GM19467 (cell line): ENCODE results near the gene SPTSSB.

Source experiments
- ATAC-seq: cut with Tn5 transposase; IDR thresholded peaks from one replicate; pipeline ENCODE4 v1.9.1; 2021; ENCODE audit warnings: mild to moderate bottlenecking, moderate library complexity; ENCODE audit not compliant: unreplicated experiment

The SPTSSB gene, protein sequence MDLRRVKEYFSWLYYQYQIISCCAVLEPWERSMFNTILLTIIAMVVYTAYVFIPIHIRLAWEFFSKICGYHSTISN

DNA sequence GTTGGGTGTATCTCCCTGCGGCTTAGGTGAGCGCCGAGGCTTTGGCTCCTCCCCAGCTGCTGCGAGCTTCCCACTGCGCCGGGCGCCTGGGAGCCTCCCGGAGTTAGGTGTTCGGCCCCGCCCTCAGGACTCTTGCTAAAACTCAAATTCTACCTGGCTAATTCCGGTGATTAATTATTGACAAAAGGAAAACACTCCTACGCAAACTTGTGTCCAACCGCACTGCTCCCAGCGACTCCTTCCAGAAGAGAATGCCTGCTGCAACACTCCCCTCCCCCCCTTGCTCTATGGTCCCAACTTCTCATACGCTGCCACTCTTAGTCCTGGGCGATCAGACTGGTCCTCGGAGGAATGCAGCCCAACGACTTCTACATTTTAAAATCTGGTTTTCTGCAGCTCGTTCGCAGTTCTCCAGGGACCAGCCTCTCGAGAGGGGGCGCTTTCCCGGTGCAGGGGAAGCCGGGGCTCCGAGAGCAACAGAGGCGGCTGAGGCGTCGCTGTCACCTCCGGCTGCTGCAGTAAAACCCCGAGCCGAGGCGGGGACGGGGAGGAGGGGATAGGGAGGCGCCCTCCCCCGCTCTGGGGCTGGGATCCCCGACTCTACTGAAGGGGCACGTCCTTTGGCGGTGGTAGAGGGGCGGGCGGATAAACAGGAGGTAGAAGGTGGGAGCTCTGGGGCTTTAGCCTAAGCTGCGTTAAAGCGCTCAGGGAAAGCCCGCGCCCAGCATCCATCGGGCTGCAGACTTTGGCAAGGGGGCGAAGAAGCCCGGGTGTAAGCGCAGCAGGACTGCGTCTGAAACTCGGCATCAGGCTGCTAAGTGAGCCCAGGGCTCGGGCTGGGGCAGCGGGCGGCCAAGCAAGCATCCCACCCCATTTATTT lies at the start of gene SPTSSB:
Gene SPTSSB (minus strand): TSS at position 77 of the 880 bp plus-strand sequence. CDS start 25,194 bp downstream, outside the sequence.
- peak; percentile 60 for ATAC-seq

DNA sequence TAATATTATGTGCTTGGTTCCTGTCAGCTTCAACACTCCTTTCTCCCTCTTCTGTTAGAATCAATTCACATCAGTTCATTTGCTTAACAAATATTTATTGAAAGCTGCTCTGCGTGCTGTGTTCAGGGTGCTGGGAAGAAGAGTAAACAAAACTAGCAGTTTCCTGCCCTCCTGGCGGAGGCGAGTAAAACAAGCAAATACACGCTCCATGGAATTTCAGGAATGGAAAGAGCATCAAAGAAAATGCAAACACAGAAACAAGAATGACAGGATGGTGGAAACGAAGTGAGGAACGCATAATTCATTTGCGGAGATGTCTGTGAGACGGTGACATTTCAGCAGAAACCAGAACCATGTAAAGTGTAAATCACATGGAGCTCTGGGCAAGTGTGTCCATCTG lies 49.4 kb upstream of the SPTSSB start:
- ATAC-seq: no peak

DNA sequence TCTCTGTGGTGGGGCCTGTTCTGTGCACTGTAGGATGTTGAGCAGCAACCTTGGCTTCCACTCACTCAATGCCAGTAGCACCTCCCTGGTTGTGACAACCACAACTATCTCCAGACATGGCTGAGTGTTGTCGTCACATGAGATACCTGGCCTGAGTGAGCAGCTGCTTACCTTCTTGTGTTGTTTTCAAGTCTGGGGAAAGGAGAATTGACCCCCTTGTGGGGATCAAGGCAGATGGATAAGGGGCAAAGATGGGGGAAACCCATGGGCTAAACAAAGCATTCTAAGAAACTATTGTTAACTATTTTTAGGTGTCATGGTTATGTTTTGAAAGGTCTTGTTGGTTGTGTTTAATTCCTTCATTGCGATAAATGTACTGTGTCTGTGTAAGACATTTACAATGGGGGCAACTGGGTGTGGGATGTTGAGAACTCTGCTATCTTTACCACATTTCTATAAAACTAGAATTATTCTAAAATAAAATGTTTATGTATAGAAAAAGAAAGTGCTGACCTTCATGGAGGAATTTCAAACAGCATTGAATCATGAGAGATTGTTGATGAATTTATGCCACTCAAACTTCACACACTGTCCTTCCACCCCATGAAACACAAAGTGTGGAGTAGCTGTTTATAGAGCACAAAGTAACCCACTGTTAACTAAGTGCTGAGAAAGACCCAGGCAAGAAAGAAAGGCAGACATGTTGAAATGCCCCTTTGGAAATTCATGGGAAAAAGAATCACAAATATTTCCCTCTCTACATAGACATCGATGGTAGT lies 48.4 kb upstream of the SPTSSB start:
- ATAC-seq: no peak

DNA sequence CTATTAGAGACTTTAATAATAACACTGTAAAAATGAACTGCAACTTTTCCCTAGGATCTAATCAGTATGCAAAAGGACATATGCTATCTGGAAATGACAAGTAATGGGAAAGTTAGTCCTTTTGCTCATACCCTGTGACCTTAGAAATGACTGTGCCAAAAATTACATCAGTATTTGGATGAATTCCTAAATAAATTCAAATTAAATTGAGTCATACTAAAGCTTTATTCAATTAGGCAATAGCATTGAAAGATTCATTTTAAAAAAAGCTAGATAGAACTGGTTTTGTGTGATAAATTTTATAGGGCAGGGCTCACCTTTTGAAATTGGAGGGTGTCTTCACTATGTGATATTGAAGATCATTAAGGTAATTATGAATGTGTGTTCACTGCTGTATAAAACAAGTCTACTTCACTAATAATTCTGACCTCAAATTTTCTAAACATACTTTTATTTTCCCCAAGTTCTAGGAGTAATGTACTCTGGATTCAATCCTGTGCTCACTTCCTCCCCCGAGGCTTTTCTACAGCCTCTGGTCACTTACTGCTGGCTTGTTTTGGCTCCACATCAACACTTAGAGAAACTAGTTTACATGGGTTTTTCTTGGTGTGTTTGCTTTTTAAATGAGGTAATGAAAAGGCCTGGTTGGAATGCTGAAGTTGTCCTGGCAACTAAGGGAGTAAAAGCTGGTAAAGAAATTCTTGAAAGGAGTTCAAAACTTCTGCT lies 44.4 kb upstream of the SPTSSB start:
- no peak for ATAC-seq

DNA sequence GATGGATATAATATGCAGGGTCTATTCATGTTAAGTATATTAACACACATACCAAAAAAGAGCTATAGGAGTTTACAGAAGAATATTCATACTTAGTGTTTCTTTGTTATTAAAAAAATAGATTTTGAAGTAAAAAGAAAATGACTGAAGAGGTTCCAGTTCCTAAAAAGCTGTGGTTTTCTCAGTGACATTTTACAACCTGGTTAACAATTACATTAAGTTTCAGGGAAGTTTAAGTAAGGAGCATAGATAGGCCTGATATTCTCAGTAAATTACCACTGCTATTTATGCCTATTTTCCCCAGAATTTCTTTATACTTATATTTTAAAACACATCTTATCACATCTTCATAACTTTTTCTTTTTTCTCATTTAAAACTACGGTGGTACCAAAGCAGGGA lies 43.6 kb upstream of the SPTSSB start:
- ATAC-seq: no peak

DNA sequence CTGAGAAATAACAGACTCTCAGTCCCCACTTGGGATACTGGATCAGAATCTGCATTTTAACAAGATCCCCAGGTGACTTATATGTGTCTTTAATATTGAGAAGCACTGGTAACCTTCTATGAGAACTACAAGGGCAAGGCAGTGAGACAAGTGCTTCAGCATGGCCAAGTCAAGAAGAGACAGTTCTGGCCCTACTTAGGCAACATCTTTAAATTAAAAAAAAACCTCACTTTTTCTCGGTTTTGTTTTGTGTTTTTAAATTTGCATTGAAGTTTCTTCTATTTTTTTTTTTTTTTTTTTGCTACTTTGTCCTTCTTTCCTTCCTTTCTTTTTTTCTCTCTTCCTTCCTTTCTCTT lies 42.5 kb upstream of the SPTSSB start:
- no peak for ATAC-seq

DNA sequence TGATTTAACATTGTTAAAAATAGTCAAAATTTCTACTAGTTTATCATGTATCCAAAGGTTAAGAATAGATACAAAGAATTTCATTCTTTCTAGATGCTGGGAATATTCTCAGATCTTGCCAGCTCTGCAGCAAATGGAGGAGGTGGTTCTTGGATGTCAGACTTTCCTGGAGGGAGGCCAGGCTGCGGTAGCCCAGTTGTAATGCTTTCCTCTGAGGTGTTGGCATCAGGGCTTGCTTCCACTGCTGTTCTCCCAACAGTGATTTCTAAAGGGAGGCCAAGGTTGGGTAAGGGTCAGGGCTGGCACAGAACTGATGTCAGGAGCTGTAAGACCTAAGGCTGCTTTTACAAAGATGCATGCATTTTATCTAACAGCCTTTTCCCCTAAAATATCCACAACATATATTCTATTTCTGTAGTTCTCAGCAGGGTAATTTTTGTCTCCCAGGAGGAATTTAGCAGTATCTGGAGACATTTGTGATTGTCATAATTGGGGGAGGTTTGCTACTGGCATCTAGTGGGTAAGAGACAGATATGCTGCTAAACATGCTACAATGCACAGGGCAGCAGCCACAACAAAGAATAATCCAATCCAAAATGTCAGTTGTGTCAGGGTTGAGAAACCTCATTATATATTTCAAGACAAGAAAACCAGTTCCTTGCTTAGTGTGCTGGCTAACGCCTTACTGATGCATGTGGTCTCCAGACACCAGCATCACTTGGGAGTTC lies 42.0 kb upstream of the SPTSSB start:
- no peak for ATAC-seq

DNA sequence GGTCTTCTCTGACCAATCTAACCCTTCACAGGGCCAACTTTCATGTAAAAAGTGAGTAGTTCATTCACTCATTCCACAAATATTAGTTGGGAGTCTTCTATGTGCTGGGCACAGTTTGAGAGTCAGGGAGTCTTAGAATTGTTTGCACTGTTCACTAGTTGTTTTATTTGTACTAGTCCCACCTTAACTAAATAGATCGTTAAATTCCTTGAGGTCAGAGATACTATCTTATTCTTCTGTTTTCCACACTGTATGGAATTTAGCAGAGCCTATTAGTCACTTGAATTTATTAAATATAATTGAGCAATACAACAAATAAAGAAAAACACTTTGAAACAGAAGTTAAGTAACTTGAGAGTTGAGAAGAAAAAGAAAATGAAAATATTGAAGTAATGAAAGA lies 40.8 kb upstream of the SPTSSB start:
- ATAC-seq: no peak

DNA sequence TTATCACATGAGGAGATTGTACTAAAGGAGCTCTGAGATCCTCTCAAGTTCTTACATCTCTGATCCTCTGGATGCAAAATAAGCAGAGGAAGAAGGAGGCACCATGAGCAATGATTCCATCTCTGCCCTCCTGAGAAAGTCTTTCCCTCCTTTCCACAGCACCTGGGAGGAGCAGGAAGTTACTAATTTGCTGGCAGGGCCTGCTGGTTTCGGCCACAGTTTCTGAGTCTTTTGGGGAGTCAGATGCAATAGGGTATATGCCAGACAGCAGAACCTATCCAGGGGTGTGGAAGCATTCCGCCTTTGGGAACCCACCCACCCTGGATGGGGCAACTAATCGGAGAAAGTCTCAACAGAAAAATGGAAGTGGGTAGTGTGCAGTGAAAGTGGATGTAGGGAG lies 38.5 kb upstream of the SPTSSB start:
- no peak for ATAC-seq

DNA sequence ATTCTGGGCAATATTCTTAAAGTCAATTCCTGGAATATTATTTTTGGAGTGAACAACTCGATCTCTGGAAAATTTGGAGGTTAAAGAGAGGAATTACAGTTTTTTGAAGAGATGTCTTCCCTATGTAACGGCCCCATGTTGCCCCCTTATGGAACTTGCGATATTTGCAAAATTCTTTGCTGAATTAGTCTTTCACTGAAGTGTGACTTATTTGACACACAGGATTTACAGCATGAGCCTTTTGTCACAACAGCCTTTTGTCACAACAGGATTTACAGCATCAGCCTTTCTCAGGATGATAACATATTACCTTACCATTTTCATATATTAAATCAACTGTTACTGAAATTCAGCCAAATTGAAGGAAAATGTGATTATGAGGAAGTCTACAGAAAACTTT lies 37.8 kb upstream of the SPTSSB start:
- no peak for ATAC-seq

DNA sequence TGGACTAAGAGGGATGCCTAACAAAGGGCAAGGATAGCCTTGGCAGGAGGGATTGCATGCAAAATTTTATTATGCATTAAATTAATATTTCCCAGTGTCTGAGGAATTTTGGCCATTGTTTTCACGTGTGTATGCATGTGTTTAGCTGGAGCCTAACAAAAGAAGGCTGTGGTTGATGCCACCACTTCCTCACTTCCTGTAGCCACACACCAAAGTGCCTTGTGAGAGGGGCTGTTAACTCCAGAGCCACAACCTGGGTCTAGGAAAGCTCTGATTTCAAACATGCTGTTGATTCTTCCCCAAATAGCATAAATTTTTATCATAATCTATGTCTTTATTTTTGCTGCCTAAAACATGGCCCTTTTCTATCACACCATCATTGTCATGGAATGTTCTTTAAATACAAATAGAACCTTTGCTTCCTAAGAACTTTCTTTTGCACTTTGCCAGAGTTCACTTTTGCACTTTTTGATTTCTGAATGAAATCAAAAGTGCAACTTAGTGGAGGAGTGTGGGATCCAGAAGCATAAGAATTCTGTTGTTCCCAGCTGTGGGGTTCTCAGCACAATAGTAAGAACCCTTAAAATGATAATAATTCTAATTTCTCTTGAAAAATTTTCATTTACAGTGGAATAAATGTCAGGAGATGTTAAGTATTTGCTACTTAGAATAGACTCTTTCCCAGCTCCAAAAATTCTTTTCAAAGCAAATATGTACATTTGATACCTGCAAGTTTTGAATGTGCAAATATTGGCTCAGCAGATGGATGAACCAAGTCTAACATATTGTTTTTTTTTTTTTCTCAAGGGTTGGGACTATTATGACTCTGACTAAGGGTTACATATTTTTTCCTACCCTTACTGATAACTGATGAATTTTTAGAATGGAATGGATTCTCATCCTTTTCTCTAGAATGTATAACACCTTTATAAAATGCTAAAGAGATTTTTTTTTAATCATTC lies 35.6 kb upstream of the SPTSSB start:
- ATAC-seq: no peak

DNA sequence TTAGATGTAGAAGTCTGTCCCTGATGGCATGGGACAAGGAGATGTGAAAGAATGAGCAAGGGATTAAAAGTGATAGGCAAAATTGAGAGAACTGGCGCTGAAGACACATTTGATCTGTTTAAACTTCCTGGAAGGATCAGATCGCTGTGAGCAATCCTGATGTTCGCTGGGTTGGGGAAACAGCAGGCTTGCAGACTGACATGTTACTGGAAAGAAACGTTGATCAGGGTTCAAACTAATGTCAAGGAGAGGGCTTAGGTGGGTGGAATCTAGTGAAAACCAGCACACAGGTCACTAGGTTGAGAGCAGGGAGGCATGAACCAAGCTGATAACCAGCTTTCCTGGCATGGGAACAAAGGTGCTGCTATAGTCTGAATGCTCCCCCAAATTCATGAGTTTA lies 34.5 kb upstream of the SPTSSB start:
- no peak for ATAC-seq

DNA sequence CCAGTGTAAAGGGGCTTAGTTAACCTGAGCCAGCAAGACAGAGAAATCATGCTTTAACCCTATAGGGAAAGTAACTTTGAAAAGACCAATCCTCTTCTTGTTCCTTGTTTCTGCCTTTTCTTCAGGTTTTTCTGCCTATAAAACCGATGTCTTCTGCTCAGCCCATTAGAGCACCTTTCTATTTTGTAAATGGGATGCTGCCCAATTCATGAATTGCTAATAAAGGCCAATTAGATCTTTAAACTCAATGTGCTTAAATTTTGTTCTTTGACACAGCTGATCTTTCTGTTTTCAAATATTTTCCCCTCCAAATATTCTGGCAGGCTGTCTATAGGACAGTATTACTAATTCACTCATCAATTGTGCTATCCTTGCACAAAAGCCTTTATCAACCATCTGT lies 33.8 kb upstream of the SPTSSB start:
- no peak for ATAC-seq

DNA sequence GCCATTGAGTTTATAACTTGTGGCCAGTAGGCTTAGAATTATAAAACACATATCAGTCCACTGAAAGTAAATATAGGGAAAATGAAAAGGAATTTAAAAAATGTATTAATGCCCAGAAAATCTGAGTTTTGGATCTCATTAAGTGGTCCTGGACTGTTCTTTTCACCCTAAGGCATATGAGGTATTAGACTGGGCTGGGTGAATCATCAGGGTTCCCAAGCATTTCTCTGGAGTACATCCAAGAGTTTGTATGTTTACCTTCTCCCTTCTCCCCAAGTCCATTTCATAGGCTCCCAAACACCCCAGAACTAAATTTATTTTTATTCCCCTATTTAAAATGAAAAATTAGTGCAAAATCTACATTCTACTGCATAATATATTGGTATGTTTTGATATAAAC lies 31.9 kb upstream of the SPTSSB start:
- no peak for ATAC-seq

DNA sequence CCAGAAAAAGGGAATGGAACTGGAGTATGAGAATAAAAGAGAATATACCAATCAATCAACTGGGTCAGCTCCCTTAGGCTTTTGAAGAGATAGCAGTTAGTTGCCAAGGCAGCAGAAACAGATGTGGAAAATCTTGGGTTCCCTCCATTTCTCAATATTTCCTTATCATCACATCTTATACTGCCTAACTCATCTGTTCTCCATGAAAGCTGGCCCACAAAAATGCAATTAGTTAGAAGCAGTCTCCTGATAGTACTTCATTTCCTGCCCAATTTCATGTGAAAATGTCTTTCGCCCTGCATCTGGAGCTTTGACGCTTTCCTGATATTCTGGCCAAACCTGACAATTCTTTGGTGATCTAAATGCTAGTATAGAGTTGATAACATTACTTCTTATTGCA lies 30.1 kb upstream of the SPTSSB start:
- no peak for ATAC-seq

DNA sequence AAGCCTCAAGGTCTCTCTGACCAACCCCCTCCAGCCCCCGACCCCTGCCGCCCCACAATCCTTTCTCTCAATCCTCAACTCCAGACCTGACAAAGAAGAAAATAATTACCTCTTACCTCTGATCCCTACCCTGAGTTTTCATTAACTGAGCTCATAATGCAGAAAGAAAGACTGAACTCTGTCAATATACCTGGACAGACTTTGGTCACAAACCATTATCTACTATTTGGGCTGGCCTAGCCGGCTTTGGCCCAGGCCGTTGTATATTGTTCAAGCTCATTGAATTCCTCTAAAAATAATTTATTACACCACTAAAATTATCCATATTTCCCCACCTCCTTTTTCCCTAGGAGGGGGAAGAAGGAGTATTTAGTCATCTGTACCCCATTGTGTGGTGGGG lies 29.3 kb upstream of the SPTSSB start:
- no peak for ATAC-seq

DNA sequence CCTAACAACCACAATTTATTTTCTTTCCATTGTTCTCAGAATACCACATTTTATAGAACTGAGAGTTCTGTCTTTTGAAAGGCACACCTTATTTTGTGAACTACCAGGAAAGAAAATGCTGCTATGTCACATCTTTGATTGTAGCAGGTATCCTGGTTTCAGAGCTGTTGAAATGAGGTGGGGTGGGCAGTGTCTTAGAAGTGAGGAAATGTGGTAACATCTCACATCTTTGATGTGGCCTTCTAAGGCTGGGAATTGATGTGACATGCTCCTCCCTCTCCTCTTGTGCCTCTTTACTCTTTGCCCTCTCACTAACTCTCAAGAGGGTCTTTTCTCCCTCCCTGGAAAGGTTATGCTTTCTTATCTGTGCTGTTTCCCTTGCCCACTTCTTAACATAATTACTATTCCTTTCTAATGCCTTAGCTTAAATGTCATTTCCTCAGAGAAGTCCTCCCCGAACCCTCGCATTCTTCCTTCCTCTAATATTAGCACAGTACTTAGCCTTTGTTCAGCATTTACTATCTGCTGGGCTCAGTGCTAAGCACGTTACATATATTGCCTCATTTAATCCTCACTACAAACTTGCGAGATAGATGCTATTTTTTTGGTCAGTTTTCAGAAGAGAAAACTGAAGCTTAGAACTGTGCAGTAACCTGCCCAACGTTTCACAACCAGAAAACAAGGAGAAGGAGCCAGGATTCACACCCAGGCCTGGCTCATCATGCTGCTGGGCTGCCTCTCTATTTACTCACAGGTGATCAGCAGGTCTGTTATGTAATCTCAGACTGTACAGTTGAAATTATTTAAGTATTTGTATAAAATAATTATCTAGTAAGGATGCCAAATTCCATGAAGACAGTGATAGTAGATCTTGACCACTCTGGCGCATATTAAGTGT lies 24.0 kb upstream of the SPTSSB start:
- ATAC-seq: no peak

DNA sequence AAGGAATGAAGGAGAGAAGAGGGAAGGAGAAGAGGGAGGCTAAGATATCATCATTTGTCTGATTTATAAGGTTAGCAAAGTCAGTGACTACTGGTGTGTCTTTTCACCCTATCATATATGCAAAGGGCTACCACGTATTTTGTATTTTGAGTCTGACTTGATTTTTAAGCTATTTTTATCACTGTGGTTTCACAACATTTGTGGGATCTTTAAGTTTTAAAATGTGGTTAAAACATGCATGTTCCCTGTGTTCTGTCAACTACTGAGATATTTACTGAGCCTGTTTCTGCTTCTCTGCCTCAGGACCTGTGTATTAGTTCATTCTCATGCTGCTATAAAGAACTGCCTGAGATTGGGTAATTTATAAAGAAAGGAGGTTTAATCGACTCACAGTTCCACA lies 22.5 kb upstream of the SPTSSB start:
- peak; percentile 68 for ATAC-seq

DNA sequence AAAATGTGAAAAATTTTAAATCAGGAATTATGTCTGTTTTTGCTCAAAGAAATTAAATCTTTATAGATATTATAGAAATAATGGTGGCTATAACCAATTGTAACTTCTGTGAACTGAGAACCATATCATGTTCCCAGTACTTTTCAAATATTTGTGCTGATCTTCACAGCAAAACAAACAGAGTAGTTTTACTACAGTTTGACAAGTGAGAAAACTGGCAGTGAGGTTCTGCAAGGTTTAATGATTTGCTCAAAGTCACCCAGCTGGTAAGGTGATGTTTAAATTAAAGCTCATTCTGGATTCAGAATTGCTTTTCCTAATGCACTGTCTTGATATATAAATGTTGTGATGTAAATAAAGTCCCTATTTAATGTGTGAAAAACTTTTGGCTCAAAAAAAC lies 22.0 kb upstream of the SPTSSB start:
- no peak for ATAC-seq
